Activated CD8-positive, alpha-beta memory T cell treated with anti-CD3 and anti-CD28 coated beads, Interleukin-2, amount 10 ng/mL, durations not matched to agents 7 days and 5 days (primary cell): Measurements from ENCODE around the gene MESP1. TPM values are rescaled to one million over a fixed set of nuclear protein-coding genes. Genes with fewer than 3 reads are reported as not detected.
"Not testable (repeated sequence)": the region's sequence is repeated elsewhere in the genome, so short reads cannot be mapped to it uniquely, and the experiment has no call there.

Source experiments
- ATAC-seq: fragments of 150-1000 bp; cut with Tn5 transposase; one replicate; pipeline ENCODE4 v1.10.0; 2021; ENCODE audit warnings: moderate library complexity
- CTCF ChIA-PET: fragments of 350-600 bp; sonication (Branson Sonifier 250); formaldehyde crosslinking; loops from one replicate; lab custom pipeline; 2021; ENCODE audit warnings: antibody characterized with exemption; lab: Charles Lee
- DNase-seq: peaks from one replicate; pipeline ENCODE4 v3.0.0-alpha.2; 2020
- H3K27ac Mint-ChIP-seq: one replicate; pipeline ENCODE4 v1.8.0; 2021; ENCODE audit warnings: mild to moderate bottlenecking, mixed read lengths
- H3K27me3 Mint-ChIP-seq: one replicate; pipeline ENCODE4 v1.8.0; 2021; ENCODE audit warnings: mixed read lengths
- H3K36me3 Mint-ChIP-seq: one replicate; pipeline ENCODE4 v1.8.0; 2021; ENCODE audit warnings: mild to moderate bottlenecking, mixed read lengths
- H3K4me1 Mint-ChIP-seq: one replicate; pipeline ENCODE4 v1.8.0; 2021; ENCODE audit warnings: mixed read lengths
- H3K4me3 Mint-ChIP-seq: one replicate; pipeline ENCODE4 v1.8.0; 2021; ENCODE audit warnings: mild to moderate bottlenecking, moderate library complexity, mixed read lengths
- H3K9me3 Mint-ChIP-seq: one replicate; pipeline ENCODE4 v1.8.0; 2022; ENCODE audit warnings: low read depth, mixed read lengths
- total RNA-seq, 2 experiments: library from RNA; stranded (reverse); gene quantifications; one replicate each; pipeline ENCODE4 v1.2.3, GENCODE V29; 2021

Gene MESP1
- total RNA-seq, 2 experiments from 2014 or later, result 3.1 to 5.1 TPM

- Mint-ChIP-seq H3K27ac (no peak overlapping the region), H3K9me3 (peaks cover 4% of the 10 kb centered on the region), H3K4me1 (peaks cover 10% of the 10 kb centered on the region), H3K36me3 (peaks cover 3% of the 10 kb centered on the region), H3K27me3 (peaks cover 17% of the 10 kb centered on the region), H3K4me3 (no peak overlapping the region)
- CTCF ChIA-PET, result no interaction called here
- no peak for ATAC-seq
- DNase-seq, result no peak
Measured at GRCh38 chr15:89785774-89786140, 34.7 kb upstream of the MESP1 start.

DNA sequence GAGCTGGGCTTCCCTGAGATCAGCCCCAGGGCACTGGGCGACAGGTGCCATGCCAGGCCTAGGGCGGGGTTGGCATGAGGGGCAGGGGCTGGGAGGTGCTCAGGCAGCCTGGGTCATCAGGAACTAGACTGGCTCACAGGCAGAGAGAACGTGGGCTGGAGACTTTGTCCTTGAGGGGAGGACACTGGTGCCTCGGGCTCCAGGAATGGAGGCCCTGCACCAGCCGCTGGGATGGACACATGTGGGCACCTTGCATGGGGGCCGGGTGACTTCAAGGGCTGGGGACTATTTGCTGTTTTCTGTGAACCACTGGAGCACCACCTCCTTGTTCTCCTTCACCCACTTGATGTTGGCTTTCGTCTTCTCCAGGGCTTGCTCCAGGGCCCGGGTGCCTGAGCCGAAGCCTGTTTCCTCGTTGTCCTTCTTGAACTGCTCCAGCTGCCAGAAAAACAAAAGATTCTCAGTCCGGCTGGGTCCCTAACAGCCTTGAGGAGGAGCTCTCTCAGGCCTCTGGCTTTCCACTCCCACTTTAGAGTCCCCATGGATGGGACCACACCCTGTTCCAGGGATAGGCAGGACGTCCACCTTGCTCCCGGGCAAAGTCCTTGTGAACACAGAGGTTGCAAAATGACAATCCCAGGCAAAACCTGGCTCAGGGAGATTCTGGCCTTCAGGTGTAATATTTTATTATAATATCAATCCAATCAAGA lies 34.2 kb upstream of the MESP1 start:
- Mint-ChIP-seq H3K27ac (no peak overlapping the region), H3K27me3 (peaks cover 17% of the 10 kb centered on the region), H3K4me1 (peaks cover 15% of the 10 kb centered on the region), H3K9me3 (peaks cover 4% of the 10 kb centered on the region), H3K4me3 (no peak overlapping the region), H3K36me3 (peaks cover 3% of the 10 kb centered on the region)
- DNase-seq, result no peak
- CTCF ChIA-PET, result no interaction called here
- no peak for ATAC-seq

DNA sequence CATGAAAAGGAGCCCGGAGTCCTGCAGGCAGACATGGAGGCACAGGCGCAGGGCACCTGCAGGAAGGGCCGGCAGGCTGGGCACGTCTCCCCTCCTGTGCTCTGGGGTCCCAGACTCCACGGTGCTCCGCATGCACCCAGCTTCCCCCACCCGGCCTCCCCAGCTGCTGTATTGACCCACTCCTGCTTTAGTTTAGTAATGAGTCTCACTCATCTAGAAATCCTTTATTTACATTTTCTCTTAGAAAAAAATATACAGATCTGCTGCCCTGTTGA lies 33.6 kb upstream of the MESP1 start:
- Mint-ChIP-seq H3K27ac (no peak overlapping the region), H3K4me1 (peaks cover 15% of the 10 kb centered on the region), H3K27me3 (peaks cover 17% of the 10 kb centered on the region), H3K36me3 (peaks cover 3% of the 10 kb centered on the region), H3K4me3 (no peak overlapping the region), H3K9me3 (peaks cover 4% of the 10 kb centered on the region)
- no peak for ATAC-seq
- CTCF ChIA-PET, result no interaction called here
- DNase-seq, result no peak

- Mint-ChIP-seq H3K36me3 (peaks cover 3% of the 10 kb centered on the region), H3K27ac (no peak overlapping the region)
- CTCF ChIA-PET, result interaction anchor here (1.3 kb wide), 1 partner anchor 44 kb away, joined by 4 read pairs; no protein-coding TSS in a partner anchor
Measured at GRCh38 chr15:89783861-89784685, 33.0 kb upstream of the MESP1 start.

DNA sequence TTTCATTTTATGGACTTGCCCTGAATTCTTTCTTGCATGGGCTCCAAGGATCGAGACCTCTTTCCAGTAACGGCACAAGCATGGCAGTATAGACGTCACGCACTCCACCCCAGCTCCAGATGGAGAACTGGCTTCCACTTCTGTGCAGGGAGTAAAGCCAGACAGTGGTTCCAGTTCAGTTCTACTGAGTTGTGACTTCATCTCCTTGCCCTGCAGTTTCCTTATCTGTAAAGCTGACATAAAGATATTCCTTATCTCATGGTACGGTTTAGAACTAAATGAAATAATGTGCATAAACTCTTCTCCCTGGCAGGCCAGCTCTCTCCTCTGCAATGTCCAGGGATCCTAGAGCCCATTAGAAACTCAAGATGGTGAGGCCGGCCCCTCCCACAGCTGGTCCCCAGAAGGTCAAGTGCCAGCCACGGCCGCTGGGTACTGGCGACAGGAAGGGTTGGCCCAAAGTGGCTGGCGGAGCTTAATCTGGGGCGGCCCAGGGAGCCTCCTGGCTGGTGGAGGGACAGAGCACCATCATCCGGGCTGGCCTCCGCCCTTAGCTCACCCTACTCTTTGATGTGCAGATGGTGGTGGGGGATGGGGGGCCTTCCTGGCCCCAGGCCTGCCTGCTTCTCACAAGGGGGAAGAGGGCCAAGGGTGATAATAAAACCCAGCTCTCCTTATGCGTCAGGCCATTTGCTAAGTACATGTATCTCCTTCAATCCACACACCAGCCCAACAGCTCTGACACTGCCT lies 32.2 kb upstream of the MESP1 start:
- H3K4me1 Mint-ChIP-seq, result peaks cover 17% of the 10 kb centered on the region
- CTCF ChIA-PET, result interaction anchor here (1.2 to 1.3 kb wide), 2 partner anchors 43 to 92 kb away, joined by 4 to 6 read pairs; no protein-coding TSS in a partner anchor
- H3K9me3 Mint-ChIP-seq, result peaks cover 4% of the 10 kb centered on the region

More at GRCh38 chr15:89783861-89784685, 33.0 kb upstream of the MESP1 start:
- Mint-ChIP-seq H3K9me3 (peaks cover 4% of the 10 kb centered on the region), H3K4me3 (no peak overlapping the region), H3K27me3 (peaks cover 20% of the 10 kb centered on the region), H3K4me1 (peaks cover 17% of the 10 kb centered on the region)
- DNase-seq (no peak), ATAC-seq (no peak)

GRCh38 chr15:89782619-89782950 lies 31.5 kb upstream of the MESP1 start:
- not testable (repeated sequence) for H3K36me3 Mint-ChIP-seq
- CTCF ChIA-PET, result interaction anchor here (1.2 to 1.3 kb wide), 2 partner anchors 42 to 92 kb away, joined by 4 to 6 read pairs; no protein-coding TSS in a partner anchor
- H3K27me3 Mint-ChIP-seq, result peaks cover 16% of the 10 kb centered on the region

More for the DNA sequence above, 32.2 kb upstream of the MESP1 start:
- DNase-seq (no peak), ATAC-seq (no peak)
- Mint-ChIP-seq H3K27ac (no peak overlapping the region), H3K36me3 (peaks cover 3% of the 10 kb centered on the region), H3K4me3 (no peak overlapping the region), H3K27me3 (peaks cover 22% of the 10 kb centered on the region)

GRCh38 chr15:89781891-89782618 lies 31.0 kb upstream of the MESP1 start:
- no peak overlapping the region for H3K27ac Mint-ChIP-seq
- H3K27me3 Mint-ChIP-seq, result peaks cover 20% of the 10 kb centered on the region
- H3K4me1 Mint-ChIP-seq, result peaks cover 17% of the 10 kb centered on the region
- no peaks in the 10 kb centered on the region for H3K36me3 Mint-ChIP-seq
- H3K9me3 Mint-ChIP-seq, result no peaks in the 10 kb centered on the region
- CTCF ChIA-PET, result interaction anchor here (0.8 kb wide), 1 partner anchor 9 kb away, joined by 3 read pairs; no protein-coding TSS in a partner anchor
- H3K4me3 Mint-ChIP-seq, result no peak overlapping the region
- ATAC-seq, result no peak
- DNase-seq, result no peak

More at GRCh38 chr15:89782619-89782950, 31.5 kb upstream of the MESP1 start:
- DNase-seq, H3K27ac Mint-ChIP-seq, H3K9me3 Mint-ChIP-seq, H3K4me3 Mint-ChIP-seq, ATAC-seq: not testable (repeated sequence)
- peaks cover 17% of the 10 kb centered on the region for H3K4me1 Mint-ChIP-seq

GRCh38 chr15:89781055-89781454 lies 30.0 kb upstream of the MESP1 start:
- ATAC-seq (peak; percentile 45), DNase-seq (no peak)
- no peaks in the 10 kb centered on the region for H3K36me3 Mint-ChIP-seq
- no peaks in the 10 kb centered on the region for H3K9me3 Mint-ChIP-seq
- H3K4me1 Mint-ChIP-seq, result peaks cover 17% of the 10 kb centered on the region
- H3K27ac Mint-ChIP-seq, result no peak overlapping the region
- CTCF ChIA-PET, result interaction anchor here (0.8 to 1.0 kb wide), 2 partner anchors 8 to 19 kb away, joined by 3 to 4 read pairs; no protein-coding TSS in a partner anchor
- H3K4me3 Mint-ChIP-seq, result no peak overlapping the region
- peaks cover 21% of the 10 kb centered on the region for H3K27me3 Mint-ChIP-seq

DNA sequence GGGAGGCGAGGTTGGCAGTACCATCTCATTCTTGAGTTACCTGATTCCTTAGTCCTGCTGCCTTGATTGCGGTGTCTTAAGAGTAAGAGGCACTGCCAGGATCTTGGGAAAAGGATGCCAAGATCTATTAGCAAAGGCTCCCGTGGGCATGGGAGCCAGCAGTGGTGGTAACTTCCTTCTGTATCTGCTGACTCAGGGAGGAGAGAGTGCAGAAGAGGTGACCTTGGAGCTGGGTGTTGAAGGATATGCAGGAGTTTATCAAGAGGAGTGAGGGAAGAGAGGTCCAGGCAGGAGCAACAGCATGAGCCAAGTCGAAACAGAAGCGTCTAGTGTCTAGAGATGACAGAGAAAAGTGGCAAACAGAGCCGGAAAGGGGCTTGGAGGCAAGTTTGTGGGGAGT lies 29.6 kb upstream of the MESP1 start:
- Mint-ChIP-seq H3K36me3 (no peaks in the 10 kb centered on the region), H3K27me3 (peaks cover 17% of the 10 kb centered on the region), H3K27ac (peak overlapping the region; percentile 2), H3K4me1 (peaks cover 17% of the 10 kb centered on the region), H3K4me3 (no peak overlapping the region), H3K9me3 (no peaks in the 10 kb centered on the region)
- DNase-seq (no peak), ATAC-seq (peak; percentile 4)
- CTCF ChIA-PET, result interaction anchor here (1.0 kb wide), 1 partner anchor 19 kb away, joined by 4 read pairs; no protein-coding TSS in a partner anchor

- H3K27me3 Mint-ChIP-seq, result peaks cover 24% of the 10 kb centered on the region
- H3K27ac Mint-ChIP-seq, result no peak overlapping the region
- peaks cover 17% of the 10 kb centered on the region for H3K4me1 Mint-ChIP-seq
- no peaks in the 10 kb centered on the region for H3K9me3 Mint-ChIP-seq
- H3K4me3 Mint-ChIP-seq, result no peak overlapping the region
- DNase-seq, result no peak
- CTCF ChIA-PET, result no interaction called here
- no peak for ATAC-seq
- no peaks in the 10 kb centered on the region for H3K36me3 Mint-ChIP-seq
Measured at GRCh38 chr15:89778861-89779260, 27.8 kb upstream of the MESP1 start.

- Mint-ChIP-seq H3K4me3 (no peak overlapping the region), H3K4me1 (peaks cover 17% of the 10 kb centered on the region), H3K27me3 (peaks cover 24% of the 10 kb centered on the region), H3K36me3 (no peaks in the 10 kb centered on the region), H3K27ac (no peak overlapping the region), H3K9me3 (no peaks in the 10 kb centered on the region)
- CTCF ChIA-PET, result interaction anchor here (0.7 to 1.2 kb wide), 2 partner anchors 38 to 97 kb away, joined by 3 to 4 read pairs; no protein-coding TSS in a partner anchor
- ATAC-seq, result no peak
- no peak for DNase-seq
Measured at GRCh38 chr15:89777782-89778380, 26.8 kb upstream of the MESP1 start.

- H3K36me3 Mint-ChIP-seq, result no peaks in the 10 kb centered on the region
- no peak overlapping the region for H3K27ac Mint-ChIP-seq
- CTCF ChIA-PET, result interaction anchor here (0.7 to 1.2 kb wide), 2 partner anchors 37 to 98 kb away, joined by 3 to 4 read pairs; no protein-coding TSS in a partner anchor
- peaks cover 24% of the 10 kb centered on the region for H3K27me3 Mint-ChIP-seq
- DNase-seq, result no peak
- ATAC-seq, result no peak
- no peaks in the 10 kb centered on the region for H3K9me3 Mint-ChIP-seq
- peaks cover 17% of the 10 kb centered on the region for H3K4me1 Mint-ChIP-seq
- H3K4me3 Mint-ChIP-seq, result no peak overlapping the region
Measured at GRCh38 chr15:89777073-89777751, 26.2 kb upstream of the MESP1 start.
